NCI-H2029 (cell line): ENCODE results near the gene TUBGCP6.

ENCODE experiments used
- DNase-seq: peaks from one replicate; lab custom pipeline; 2025; lab: John Stamatoyannopoulos, UW

Gene TUBGCP6

DNA sequence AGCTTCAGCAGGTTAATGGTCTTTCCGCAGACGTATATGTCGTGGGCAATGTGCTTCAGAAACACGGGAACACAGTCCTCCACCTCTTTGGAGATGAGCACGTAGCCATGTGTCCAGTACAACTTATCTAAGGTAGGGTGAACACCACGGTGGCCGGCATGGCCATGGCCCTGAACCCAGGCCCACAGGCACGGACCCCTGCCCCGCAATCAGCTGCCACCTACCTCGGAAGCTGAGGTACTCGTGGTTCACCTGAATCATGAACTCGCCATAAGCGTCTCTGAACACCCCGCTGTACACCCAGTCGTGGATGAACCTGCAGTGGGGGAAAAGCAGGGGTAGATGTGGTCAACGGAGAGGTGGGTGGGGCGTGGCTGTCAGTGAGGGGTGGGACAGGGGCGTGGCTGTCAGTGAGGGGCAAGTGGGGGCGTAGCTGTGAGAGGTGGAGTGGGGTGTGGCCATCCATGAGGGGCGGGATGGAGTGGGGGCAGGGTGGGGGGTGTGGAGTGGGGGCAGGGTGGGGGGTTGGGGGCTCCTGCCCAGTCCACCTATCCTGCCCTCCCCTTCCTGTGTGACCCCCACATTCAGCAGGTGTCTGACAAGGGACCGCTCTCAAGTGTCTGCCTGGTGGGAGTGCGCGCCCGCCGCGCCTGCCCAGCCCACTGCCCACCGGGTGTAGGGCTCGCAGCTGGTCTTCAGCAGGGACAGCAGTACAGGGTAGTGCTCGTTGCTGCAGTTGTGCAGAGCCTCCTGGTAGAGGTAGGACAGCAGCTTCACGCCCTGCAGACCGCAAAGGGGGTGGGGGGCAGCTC, 18.6 kb downstream of the TUBGCP6 start:
- DNase-seq = no peak

DNA sequence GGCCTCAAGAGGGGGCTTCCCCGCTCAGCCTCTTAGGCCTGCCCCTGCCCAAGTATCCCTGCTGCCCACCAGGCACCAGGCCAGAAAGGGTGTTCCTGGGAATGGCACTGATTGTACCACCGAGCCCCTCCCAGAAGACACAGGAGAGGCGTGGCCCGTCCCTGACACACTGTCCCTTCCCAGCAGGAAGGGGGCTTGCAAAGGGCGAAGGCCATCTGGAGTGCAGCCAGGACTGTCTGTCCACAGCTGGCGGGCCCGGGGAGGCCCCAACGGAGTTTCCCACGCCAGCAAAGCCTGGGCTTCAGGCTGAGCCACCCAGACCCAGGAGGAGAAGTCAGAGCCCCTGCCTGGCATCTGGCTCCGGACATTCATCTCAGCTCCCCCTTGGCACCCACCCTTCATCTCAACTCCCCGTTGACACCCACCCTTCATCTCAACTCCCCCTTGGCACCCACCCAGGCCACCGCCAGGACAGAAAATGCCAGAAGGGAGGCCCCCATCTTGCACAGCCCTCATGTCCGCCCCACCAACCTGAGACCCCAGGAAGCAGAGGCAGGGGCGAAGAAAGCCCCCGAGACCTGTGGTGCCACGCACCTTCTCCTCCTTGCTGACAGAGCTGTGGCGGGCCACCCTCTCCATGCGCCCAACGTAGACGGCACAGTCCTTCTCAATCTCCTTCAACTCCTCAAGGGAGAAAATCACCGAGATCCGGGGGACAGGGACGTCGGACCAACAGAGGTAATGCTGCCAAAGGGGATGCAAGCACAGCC, 19.4 kb downstream of the TUBGCP6 start:
- DNase-seq = no peak

DNA sequence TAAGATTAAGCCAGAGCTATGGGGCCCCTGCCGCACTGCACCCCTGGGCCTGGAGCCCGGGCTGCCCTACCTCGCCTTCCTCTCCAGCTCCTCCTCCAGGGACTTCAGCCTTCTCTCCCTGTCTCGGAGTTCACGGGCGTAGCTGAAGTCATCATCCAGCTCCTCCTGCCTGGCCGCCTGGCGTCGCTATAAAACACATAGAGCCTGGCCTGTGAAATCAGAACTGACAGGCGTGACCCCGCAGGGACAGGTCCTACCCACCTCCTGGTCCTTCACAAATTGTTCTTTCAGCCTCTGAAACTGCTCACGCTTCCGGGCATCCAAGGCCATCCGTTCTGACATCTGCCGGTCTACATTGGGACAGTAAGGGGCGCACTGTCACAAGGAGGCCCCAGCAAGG, 20.8 kb downstream of the TUBGCP6 start:
- no peak for DNase-seq

DNA sequence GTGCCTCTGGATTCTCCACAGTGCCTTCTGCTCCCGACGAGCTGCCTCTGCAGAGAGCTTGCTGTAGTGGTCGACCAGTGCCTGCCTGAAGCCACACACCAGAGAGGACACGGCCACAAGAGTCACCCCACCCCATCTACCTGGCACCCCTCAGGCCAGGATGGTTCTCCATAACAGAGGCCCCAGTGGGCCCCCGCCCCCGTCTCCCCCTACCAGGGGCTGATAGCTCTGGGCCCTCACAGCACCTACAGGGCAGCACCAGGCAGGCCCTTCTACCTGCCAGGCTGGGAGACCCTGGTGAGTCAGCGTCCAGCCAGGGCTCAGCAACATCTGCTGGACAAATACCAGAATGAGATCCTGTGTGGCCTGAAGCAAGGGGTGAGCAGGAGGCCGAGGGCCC, 22.3 kb downstream of the TUBGCP6 start:
- no peak for DNase-seq

DNA sequence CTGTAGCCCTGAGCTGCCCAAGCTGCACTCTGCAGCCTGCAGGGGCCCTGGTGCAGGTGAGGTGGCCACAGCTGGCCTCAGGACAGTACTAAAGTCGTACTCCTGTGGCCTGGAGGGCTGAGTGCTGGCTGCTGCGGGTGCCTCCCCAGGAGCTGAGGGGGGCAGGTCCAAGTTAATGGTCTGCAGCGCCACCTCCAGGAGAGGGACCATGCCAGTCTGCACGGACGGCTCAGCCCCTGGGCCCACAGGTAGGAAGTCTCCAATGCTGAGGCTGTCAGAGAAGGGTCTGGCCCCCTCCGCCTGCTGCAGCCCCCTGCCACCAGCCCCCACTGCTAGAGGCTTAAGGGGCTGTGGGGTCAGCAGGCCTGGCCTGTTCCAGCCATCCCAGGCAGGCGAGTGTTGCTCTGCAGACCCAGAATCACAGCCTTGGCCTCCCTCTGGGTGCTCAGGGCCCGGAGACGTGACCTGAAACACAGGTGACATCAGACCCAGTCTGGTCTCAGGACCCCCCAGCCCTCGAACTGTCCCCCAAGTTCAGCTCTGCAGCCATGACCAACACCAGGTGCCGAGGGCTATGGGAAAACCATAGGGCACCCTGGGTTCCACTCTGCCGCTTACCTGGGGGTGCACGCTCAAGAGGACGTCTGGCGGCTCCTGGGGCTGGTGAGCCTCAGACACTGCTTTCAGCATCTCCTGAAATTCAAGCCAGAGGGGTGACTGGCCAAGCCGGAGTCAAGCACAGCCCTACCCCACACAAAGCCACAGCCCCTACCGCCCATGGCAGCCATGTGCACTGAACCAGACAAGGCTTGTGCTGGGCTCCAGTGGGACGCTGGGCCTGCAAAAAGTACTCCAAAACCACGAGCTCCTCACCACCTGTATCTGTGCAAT, 23.2 kb downstream of the TUBGCP6 start:
- no peak for DNase-seq

DNA sequence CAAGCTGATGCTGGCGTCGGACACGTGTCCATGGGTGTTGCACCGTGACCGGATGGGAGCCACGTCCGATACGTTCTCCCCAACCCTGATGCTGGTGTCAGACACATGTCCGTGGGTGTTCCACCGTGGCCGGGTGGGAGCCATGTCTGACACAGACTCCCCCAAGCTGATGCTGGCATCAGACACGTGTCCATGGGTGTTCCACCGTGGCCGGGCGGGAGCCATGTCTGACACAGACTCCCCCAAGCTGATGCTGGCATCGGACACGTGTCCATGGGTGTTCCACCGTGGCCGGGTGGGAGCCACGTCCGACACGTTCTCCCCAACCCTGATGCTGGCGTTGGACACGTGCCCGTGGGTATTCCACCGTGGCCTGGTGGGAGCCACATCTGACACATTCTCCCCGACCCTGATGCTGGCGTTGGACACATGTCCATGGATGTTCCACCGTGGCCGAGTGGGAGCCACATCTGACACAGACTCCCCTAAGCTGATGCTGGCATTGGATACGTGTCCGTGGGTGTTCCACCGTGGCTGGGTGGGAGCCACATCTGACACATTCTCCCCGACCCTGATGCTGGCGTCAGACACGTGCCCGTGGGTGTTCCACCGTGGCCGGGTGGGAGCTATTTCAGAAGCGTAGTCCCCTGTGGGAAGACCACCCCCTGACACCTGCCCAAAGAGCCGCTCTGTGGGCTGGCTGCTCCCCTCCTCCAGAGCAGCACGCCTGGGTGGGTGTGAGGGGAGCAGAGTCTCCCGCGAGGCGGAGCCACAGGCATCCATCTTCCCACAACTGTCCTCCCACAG, 24.0 kb downstream of the TUBGCP6 start:
- DNase-seq = no peak

DNA sequence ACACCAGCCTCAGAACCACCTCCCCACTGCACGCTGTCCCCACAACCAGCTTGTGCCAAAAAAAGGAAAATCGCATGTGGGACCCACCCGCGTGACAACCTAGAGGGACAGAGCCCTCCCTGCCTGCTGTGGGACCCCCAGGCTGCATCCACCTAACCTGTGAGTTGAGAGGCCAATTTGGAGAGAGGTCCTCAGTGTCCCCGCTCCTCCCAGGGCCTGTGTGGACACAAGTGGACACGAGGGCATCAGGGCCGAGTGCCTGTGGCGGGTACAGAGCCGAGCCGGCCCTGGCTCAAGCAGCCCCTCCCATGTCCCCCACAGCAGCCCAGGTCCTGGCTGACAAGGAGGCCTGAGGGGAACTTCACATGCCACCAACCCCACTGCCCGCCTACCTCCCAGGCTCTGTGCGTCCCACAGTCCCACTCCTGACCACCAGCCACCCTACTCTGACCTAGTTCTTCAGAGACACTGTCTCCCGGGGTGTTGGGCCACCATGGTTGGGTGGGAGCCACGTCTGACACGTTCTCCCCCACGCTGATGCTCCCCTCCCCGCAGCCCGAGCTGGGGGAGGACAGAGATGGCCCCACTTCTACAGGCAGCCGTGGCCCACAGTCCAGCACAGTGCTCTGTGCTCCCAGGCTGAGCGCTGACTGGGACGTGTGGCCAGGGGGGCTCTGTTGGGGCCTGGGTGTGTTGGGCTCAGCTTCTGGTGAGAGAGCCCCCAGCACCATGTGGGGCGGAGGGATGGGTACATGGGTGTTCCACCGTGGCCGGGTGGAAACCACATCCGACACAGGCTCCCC, 24.8 kb downstream of the TUBGCP6 start:
- DNase-seq = no peak

DNA sequence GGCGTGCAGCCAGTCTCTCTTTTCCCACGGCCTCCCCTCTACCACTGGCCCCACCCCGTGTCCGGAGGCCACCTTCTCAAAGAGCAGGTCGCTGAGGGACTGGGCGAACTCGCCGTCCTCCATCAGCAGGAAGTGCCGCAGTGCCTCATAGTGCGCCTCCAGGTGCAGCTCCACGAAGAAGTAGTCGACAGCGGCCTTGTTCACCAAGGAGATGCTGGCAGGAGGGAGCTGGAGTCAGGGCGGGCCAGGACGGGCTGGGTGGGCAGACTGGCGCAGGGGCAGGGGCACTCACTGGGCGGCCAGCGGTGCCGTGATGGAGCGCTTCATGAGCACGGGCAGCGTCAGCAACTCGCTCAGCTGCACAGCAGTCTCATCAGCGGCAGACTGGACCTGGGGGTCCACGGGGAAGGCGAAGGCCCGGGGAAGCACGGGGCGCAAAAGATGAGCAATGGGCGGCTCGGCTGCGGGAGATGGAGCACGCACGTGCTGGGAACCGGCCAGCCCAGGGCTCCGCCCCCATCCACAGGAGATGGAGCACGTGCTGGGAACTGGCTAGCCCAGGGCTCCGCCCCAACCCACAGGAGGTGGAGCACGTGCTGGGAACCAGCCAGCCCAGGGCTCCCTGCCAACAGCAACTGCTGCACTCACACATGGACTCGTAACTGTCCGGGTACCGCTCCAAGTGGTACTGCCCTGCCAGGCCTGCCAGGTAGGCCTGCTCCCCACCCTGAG, 25.7 kb downstream of the TUBGCP6 start:
- DNase-seq = peak; percentile 64

DNA sequence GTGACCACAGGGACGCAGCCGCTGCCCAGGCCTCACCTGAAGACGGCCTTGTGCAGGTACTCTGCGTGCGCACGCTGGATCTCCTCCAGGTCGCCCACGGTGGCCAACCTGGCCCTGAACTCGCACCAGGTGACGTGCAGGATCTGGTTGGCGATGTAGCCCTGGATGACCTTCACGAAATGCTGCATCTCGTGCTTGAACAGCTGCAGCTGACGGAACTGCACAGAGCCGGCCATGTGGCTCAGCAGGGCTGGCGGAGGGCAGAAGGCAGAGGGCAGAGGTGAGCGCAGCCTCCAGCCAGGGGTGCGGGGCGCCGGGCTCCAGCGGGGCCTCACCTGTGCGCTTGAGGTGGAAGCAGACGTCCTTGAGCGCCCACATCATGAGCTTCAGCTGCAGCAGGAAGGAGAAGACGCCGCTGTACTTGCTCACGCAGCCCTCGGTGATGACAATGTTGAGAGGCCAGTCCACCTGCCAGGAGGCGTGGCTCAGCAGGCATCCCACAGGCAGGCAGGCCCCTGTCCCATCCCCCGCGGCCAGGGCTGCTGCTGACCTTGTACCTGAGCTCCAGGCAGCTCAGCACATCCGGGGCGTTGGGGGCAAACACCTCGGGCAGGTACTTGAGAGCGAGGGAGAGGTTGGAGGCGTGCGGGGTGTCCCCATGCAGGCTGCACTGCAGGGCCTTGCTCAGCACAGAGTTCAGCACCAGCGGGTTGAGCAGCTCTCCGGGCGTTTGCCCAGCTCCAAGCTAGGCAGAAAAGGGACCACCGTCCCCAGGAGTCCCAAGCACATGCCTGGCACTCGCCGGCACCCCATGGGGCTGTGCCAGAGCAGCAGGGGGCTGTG, 26.4 kb downstream of the TUBGCP6 start:
- no peak for DNase-seq

DNA sequence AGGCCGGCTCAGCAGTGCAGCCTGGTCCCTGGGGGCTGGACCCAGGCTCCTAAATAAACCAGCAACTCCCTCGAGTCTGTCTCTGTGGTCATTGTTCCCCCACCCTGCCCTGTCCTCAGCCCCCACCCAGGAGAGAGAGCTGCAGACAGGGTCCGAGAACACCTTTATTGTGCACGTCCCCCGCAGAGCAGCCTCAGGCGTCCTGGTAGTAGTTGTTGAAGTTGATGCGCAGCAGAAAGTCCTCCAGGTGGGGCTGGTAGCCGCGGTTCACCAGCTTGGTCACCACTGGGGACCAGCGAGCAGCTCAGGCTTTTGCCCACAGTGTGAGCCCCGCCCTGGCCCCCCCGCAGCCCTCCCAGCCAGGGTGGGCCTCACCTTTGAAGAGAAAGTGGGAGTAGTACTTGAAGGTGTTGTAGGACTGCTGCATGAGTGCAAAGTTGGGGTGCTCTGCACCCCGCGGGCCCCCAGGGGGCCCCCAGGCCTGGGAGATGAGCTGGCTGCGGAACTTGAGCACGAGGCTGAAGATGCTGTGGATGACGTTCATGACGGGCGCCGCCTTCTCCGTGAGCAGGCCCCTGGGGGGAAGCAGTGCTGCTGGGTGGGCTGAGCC, 27.2 kb downstream of the TUBGCP6 start:
- DNase-seq = no peak

DNA sequence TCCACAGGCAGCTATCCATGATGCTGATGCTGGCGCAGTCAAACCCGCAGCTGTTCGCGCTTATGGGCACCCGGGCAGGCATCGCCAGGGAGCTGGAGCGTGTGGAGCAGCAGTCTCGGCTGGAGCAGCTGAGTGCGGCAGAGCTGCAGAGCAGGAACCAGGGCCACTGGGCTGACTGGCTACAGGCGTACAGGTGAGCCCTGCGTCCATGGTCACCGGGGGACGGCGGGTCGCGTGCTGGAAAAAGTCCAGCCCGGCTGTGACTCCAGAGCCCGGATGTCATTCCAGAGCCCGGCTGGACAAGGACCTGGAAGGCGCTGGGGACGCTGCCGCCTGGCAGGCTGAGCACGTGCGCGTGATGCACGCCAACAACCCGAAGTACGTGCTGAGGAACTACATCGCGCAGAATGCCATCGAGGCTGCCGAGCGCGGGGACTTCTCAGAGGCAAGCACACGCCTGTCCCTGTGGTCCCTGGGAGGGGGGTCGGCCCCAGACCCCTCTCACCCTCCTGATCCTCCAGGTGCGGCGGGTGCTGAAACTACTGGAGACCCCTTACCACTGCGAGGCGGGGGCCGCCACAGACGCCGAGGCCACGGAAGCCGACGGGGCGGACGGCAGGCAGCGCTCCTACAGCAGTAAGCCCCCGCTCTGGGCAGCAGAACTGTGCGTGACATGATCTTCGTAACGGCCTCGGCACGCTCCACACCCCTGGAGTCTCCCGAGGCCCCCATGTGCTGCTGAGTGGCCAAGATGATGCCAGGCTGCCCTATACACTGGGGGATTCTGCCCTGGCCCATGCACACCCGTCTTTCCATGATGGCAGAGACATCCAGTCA, 27.9 kb downstream of the TUBGCP6 start:
- no peak for DNase-seq

DNA sequence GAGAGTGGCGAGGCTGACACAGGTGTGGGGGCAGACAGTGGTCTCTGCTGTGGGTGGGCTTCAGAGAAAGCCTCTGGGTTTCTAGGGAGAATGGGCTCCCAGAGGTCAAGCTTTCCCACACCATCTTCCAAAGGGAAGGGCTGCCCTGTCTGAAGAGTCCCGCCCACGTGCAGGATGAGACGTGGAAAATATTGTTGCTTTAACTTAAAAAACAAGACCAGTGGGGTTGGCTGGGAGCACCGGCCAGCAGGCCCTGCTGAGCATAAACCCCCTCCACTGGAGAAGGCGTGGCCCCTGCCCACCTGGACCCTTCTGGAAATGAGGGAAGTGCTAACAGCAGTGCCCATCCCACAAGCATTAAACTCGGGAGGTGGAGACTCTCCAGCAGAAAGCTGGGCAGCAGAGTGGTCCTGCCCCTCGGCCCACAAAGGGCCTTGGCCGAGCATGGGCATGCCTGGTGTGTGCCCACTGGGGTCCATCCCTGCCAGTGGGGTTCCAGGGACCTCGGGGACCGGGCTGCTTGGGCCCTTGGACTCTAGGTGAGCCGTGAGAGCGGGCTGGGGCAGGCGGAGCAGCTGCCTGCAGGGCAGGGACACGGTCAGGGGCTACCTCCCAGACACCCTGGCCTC, 28.7 kb downstream of the TUBGCP6 start:
- no peak for DNase-seq

DNA sequence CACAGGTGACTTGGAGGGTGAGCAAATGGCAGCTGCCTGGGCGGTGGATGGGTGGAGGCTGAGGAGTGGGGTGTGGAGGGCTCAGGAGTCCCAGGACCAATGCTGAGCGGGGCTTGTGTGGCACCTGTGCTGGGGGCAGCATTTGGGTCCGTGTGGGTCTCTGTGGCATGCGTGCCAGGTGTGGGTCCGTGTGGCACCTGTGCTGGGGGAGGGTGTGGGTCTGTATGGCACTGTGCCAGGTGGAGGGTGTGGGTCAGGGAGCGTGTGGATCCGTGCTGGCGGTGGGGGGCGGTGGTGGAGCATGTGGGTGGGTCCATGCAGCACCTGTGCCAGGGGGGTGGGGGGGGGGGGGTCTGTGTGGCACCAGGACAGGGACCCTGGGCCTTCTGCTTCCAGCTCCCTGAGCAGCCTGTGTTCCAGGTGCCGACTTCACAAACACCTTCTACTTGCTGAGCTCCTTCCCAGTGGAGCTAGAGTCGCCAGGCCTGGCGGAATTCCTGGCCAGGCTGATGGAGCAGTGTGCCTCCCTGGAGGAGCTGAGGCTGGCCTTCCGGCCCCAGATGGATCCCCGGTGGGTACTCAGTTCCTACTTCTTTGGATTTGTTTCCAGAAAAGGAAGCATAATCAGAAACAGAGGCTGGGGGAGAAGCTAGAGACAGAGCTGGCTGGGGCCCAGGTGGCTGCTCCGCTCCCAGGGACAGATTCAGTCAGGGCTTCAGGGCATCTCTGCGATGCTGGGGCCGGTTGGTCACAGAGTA, 29.3 kb downstream of the TUBGCP6 start:
- DNase-seq = no peak

DNA sequence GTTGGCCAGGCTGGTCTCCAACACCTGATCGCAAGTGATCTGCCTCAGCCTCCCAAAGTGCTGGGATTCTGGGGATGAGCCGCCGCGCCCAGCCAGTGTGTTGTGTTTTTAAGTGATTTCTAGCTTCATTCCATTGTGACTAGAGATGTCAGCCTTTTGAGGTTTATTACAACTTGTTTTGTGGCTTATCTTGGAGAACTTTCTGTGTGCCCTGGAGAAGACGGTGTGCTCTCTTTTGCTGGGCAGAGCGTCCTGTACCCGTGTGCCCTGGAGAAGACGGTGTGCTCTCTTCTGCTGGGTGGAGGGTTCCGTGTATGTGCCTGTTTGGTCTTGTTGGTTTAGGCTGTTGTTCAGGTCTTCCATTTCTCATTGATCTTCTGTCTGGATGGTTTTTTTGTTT, 31.6 kb downstream of the TUBGCP6 start:
- DNase-seq = no peak

DNA sequence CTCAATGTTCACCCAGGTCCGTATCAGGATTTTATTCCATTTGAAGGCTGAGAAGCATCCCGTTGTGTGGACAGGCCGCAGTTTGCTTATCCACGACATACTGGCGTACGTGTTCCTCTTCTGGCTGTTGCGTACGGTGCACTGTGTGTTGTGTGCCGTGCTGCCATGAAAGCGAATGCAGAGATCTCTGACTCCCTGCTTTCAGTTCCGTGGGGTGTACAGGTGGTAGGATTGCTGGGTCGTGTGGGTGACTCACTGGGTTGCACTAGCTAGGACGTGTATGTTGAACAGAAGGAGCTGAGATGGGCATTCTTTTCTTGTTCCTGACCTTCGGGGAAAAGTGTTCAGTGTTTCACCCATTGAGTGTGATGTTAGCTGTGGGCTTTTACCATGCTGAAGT, 33.7 kb downstream of the TUBGCP6 start:
- no peak for DNase-seq

DNA sequence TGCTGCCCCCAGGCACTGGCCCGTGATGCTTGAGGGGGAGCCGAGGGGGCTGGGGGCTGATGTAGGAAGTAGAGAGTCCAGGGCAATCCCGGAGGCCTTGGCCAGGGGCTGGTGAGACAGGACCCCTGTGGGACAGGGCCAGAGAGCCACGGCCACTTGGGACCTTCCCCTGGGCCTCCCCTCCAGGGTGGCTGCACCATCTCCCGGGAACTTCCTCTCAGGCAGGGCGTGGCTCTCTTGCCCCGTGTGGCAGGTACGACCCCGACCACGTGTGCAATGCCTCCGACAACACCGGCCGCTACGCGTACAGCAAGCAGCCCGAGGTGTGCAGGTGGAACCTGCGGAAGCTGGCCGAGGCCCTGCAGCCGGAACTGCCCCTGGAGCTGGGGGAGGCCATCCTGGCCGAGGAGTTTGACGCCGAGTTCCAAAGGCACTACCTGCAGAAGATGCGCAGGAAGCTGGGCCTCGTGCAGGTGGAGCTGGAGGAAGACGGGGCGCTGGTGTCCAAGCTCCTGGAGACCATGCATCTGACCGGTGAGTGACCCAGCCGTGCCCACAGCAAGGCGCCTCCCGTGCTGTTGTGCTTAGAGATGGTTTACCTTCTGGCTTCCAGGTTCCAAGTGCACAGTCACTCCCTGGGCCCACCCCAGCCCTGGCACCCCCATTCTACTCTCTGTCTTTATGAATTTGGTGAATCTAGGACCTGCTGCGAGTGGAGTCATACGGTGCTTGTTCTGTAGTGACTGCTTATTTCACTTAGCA, 34.3 kb downstream of the TUBGCP6 start:
- no peak for DNase-seq
